Parathyroid adenoma (tissue), 2 donors: ENCODE data around the gene NAB2.

Source experiments
- H2AFZ ChIP-seq: fragments of 300-600 bp; sonication (generic); one replicate; pipeline ENCODE4 v1.7.0; 2017; ENCODE audit warnings: antibody characterized with exemption, mild to moderate bottlenecking
- H3K27ac ChIP-seq: fragments of 300-600 bp; sonication (generic); one replicate; pipeline ENCODE4 v1.7.0; 2017
- H3K27me3 ChIP-seq: fragments of 300-600 bp; sonication (generic); one replicate; pipeline ENCODE4 v1.7.0; 2017; ENCODE audit warnings: low read length; ENCODE audit not compliant: control insufficient read depth, insufficient read depth
- H3K36me3 ChIP-seq: fragments of 300-600 bp; sonication (generic); one replicate; pipeline ENCODE4 v1.7.0; 2017; ENCODE audit warnings: low read length; ENCODE audit not compliant: control insufficient read depth, insufficient read depth
- H3K4me1 ChIP-seq: fragments of 300-600 bp; sonication (generic); one replicate; pipeline ENCODE4 v1.7.0; 2017; ENCODE audit warnings: control low read depth
- H3K4me2 ChIP-seq: fragments of 300-600 bp; sonication (generic); one replicate; pipeline ENCODE4 v1.7.0; 2017; ENCODE audit warnings: low read length
- H3K4me3 ChIP-seq: fragments of 300-600 bp; sonication (generic); one replicate; pipeline ENCODE4 v1.7.0; 2017; ENCODE audit warnings: low read depth, low read length
- H3K79me2 ChIP-seq: fragments of 300-600 bp; sonication (generic); one replicate; pipeline ENCODE4 v1.7.0; 2017; ENCODE audit warnings: control low read depth
- H3K9ac ChIP-seq: fragments of 300-600 bp; sonication (generic); one replicate; pipeline ENCODE4 v1.7.0; 2017; ENCODE audit warnings: mild to moderate bottlenecking
- H3K9me3 ChIP-seq: fragments of 300-600 bp; sonication (generic); one replicate; pipeline ENCODE4 v1.7.0; 2017; ENCODE audit warnings: low read length; ENCODE audit not compliant: control insufficient read depth
- CTCF ChIP-seq: fragments of 300-600 bp; sonication (generic); IDR thresholded peaks from one replicate; pipeline ENCODE4 v1.7.0; 2017; ENCODE audit warnings: antibody characterized with exemption, mild to moderate bottlenecking
- donor health status: primary hyperparathyroidism.

Gene NAB2

GRCh38 chr12:57106021-57106708, 17.3 kb downstream of the NAB2 start:
- Histone ChIP-seq H3K9ac (no peak overlapping the region), H3K79me2 (no peaks in the 10 kb centered on the region), H3K4me2 (no peak overlapping the region), H3K9me3 (no peaks in the 10 kb centered on the region), H3K4me1 (peaks cover 2% of the 10 kb centered on the region), H2AFZ (no peak overlapping the region), H3K27ac (no peak overlapping the region), H3K4me3 (no peak overlapping the region), H3K27me3 (no peaks in the 10 kb centered on the region), H3K36me3 (no peaks in the 10 kb centered on the region)
- no peak for TF ChIP-seq CTCF

- Histone ChIP-seq H3K4me1 (peaks cover 11% of the 10 kb centered on the region), H2AFZ (no peak overlapping the region), H3K4me2 (no peak overlapping the region), H3K4me3 (no peak overlapping the region), H3K36me3 (no peaks in the 10 kb centered on the region), H3K27ac (no peak overlapping the region), H3K27me3 (no peaks in the 10 kb centered on the region), H3K9me3 (no peaks in the 10 kb centered on the region), H3K79me2 (no peaks in the 10 kb centered on the region), H3K9ac (no peak overlapping the region)
- no peak for TF ChIP-seq CTCF
These were observed 18.7 kb downstream of the NAB2 start for GRCh38 chr12:57107456-57108155.

GRCh38 chr12:57109207-57110103, 20.5 kb downstream of the NAB2 start:
- Histone ChIP-seq H3K4me1 (peaks cover 12% of the 10 kb centered on the region), H3K27me3 (no peaks in the 10 kb centered on the region), H3K9ac (no peak overlapping the region), H3K4me2 (peak overlapping the region; percentile 94), H3K36me3 (no peaks in the 10 kb centered on the region), H3K79me2 (no peaks in the 10 kb centered on the region), H3K27ac (peak overlapping the region; percentile 95), H2AFZ (peak overlapping the region; percentile 87), H3K9me3 (no peaks in the 10 kb centered on the region), H3K4me3 (peak overlapping the region; percentile 80)
- no peak for TF ChIP-seq CTCF

GRCh38 chr12:57110104-57111030, 21.5 kb downstream of the NAB2 start:
- Histone ChIP-seq H3K79me2 (no peaks in the 10 kb centered on the region), H3K27ac (peak overlapping the region; percentile 95), H3K4me1 (peaks cover 12% of the 10 kb centered on the region), H3K36me3 (no peaks in the 10 kb centered on the region), H2AFZ (peak overlapping the region; percentile 87), H3K4me3 (peak overlapping the region; percentile 80), H3K4me2 (peak overlapping the region; percentile 94), H3K9me3 (no peaks in the 10 kb centered on the region), H3K9ac (peak overlapping the region; percentile 44), H3K27me3 (no peaks in the 10 kb centered on the region)
- TF ChIP-seq CTCF: no peak
